Raji (cell line): ENCODE results near the gene FIGLA.

Source experiments
- POLR2A ChIP-seq: IDR thresholded peaks from 2 replicates; pipeline ENCODE4 v1.6.1; 2011; ENCODE audit warnings: low read depth, low read length, control low read depth; ENCODE audit not compliant: insufficient read depth

FIGLA gene

DNA sequence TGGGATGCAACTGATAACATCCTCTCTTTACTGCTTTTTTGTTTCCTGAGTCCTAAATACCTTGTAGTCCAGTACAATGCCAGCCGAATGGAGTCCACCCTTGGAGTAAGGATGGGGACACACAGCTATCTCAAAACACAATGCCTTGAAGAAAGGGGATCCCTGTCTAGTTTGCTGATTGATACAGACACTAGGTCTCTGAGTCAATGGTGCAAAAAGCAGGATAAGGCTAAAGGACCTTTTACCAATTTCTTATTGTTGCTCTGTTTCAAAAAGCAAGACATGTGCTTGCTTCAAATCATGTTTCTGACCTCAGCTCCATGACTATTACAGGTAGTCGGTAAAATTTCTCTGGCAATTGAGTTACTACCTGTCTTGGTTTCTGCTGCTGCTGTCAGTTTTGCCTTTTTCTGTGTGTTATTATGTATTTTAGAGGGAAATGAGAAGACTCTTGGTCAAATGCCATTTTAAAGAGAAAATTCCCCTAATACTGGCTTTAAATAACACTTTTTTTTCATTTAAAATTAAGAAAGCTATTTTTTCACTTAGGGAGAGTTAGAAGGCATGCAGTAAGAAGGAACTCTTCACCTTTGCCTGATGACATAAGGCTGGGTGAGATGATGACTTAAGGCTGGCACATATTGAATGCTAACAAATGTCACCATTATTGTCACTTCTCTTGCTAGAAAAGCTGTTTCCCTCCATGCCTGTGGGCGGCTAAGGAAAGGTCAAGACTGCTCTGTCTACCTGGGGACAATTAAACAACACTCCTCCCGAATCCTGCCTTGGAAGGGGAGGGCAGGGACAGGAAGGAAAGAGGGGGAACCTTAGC is 4.9 kb upstream of the FIGLA start:
- TF ChIP-seq POLR2A: no peak

DNA sequence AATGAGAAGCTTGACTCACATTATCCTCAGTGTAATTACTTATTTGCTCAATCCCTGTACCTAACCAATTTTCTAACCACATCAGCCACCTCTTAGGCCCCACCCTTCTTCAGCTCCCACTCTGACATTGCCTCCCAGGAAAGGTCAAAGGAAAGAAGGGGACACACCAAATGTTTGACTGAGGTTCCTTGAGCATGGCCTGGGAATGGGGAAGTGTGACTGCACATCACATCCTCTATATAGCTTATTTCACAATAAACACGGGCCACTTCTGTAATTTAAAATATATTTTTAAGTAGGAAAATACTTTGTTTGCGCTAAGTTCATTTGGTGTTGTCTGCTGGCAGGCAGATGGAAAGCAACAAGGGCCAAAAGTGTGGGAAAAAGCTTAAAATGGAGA is 3.0 kb upstream of the FIGLA start:
- TF ChIP-seq POLR2A: no peak

DNA sequence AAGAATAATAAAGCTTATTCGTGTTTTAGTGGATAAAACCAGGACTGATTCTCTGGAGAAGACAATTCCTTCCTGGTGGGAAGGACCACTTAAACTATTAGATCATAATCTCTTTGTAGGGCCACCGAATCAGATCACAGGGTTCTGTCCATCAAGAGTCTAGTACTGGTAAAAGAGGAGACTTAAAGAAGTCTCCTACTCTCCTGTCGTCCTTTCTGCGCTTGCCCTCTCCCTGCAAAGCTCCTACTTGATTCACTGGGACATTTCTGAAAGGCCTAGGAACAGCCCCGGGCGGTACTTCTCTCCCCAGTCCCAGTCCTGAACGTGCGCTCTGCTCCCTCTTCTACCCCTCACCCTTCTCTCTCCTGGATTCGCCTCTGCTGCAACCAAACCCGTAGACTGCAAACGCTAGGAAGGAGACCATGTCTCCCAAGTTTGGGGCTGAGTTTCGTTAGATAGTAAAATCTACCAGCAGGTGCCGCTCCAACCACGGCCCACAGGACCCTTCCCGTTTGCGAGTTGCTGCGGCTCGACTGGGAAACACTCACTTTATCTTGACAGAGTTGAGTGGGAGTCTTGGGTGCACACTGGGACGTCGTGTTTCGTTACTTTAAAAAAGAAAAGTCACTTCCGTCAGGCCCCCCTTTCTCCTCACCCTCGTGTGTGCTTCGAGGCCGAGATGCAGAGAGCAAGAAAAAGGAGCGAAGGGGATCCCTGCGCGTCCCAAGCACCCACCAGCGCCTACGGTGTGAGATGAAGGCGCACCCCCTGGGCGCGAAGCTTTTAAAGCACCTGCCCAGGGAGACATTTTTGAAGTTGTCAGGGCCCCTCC is 923 bp downstream of the FIGLA start:
- TF ChIP-seq POLR2A: no peak

DNA sequence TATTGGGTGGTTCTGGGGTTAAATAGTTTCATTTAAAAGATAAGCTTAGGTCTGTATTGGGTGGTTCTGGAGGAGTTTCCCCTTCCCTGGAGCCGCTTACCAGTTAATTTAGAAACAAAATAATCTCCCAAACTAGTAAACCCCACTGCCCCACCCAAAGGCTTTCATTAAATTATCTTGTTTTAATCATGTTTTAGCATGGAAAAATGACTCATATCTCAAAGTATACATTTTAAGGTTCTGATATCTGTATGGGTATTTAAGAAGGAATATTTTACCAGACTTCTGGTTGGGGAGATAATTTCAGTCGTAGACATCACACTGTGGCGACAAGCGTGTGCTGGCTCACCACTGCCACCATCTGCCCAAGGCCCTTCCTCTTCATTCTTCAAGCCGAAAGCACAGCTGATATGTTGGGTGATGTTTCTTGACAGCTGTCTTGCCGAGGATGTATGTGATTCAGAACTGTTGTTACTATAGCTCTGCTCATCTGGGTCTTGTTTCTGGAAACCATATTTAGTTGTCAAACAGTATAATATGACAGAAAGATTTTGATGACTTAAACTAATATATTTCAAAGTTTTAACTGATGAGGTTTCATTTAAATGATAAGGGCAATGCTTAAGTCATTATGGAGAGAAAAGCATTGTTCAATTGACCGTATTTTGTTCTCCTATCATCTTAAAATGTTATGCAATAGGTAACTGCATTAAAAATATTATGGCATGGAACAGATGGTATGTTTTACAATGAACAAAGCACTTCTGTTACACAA is 5.1 kb downstream of the FIGLA start:
- no peak for TF ChIP-seq POLR2A

DNA sequence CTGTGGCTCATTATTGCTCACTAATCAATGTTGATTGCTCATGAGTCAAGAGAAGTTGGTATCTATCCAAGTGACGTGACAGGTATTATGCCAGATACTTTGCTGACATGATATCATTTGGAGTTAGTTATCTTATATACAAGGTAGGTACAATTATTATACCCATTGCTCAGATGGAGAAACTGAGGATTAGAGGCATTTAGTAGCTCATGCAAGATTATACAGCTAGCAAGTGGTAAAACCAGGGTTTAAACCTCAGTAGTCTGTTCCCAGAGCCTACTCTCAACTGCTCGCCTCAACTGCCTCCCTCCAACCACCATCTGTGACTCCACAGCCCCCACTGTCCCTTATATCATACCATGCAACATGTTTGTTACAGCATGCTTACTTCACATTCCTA is 6.1 kb downstream of the FIGLA start:
- TF ChIP-seq POLR2A: no peak

DNA sequence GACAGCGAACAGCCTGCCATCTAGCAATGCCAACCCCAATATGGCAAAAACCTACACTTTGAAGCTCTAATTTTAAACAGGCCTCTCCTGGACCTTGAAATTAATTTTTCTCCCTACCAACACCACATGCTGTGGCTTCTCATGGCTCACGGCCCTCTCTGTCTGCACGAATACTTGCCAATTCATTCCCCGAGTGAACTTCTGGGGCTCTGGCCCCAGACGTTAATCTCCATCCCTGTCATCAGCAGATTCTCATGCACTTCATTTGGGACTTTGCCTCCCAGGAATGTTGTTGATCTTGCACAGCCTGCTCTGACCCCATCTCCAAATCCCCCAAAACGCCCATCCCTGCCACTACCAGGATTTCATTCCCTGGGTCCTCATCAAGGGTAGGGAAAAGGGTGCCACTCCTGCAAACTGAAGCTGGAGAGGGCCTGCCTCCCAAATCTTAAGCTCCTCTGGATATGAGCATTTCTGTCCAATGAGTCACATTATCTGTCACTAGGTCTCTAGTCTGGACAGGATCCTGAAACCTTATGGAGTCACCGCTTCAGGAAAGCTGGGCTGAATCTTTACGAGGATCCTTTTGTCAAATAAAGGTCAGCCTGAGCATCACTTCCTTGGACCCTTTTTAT is 10.4 kb downstream of the FIGLA start:
- TF ChIP-seq POLR2A: no peak

DNA sequence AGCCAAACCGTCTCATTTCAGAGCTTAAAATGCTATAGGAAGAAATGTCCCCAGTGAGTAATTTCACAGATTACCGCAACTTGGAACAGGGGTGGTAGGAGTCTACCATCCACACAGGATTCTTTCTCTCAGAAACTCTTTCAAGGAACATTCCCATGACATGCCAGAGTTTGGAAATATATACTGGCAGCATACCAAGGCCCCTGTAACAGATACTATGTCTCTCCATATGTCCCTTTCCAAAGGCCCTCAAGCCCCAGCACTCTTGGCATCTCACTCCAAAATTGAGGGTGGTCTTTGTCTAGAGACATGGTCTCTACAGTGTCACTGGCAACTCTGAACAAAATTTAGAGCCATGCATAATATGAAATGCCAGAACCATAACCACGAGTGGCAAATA is 11.0 kb downstream of the FIGLA start:
- TF ChIP-seq POLR2A: no peak

DNA sequence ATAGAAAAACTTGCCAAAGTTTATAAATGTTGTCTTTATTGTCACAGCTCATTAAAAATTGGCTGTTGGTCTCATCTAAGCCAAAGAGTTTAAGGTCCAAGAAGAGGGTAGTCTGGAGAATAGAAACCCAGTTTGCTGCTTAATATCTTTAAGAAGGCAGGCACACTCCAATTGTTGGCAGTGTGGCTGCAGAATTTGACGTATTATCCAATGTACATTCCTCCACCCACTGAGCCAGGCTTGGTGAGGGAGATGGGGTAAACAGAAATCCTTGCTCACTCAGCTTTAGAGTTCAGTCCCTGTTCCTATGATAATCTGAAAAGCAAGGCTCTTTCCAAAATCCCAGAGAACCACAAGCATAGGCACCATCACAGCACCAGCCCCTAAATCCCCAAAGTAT is 11.8 kb downstream of the FIGLA start:
- no peak for TF ChIP-seq POLR2A

DNA sequence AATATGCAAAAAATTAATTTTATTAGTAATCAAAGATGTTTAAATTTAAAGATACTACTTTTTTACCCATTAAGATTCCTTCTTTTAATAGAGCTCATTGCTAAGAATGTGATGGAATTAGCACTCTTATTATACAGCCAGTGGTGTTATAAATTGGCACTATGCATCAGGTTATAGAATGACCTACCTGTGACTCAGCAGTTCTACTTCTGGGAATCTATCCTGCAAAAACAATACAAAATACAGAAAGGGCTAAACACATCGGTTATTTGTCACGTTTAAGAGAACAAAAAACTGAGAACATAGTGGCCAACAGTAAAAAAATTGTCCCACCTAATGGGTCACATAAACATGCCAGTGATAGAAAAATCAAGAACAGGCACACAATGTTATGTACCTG is 13.0 kb downstream of the FIGLA start:
- TF ChIP-seq POLR2A: no peak

DNA sequence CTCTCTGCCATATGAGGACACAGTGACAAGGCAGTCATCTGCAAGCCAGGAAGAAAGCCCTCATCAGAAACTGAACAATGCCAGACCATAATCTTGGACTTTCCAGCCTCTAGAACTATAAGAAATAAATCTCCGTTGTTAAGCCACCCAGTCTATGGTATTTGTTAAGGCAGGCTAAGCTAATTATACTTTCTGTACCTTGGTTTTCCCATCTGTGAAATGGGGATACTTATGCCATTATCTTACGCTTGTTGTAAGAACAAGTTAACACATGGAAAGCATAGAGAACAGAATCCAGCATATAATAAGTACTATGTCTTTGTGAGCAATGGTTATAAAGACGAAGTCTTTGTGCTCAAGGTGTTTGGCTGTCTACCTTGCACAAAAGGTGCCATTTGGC is 14.2 kb downstream of the FIGLA start:
- no peak for TF ChIP-seq POLR2A

DNA sequence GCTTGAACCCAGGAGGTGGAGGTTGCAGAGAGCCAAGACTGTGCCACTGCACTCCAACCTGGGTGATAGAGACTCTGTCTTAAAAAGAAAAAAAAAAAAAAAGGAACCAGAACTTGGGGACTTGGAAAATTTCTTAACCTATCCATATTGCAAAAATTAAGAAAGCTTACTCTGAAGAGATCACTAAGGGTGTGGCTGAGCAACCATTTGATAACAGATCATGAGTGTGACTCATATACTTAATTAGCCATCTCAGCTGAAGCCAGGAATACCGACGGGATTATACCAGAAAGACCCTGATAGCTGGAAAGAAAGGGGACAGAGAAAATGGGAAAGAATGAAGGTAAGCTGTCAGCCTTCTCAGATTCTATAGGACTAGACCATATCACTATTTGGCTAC is 15.3 kb downstream of the FIGLA start:
- no peak for TF ChIP-seq POLR2A

DNA sequence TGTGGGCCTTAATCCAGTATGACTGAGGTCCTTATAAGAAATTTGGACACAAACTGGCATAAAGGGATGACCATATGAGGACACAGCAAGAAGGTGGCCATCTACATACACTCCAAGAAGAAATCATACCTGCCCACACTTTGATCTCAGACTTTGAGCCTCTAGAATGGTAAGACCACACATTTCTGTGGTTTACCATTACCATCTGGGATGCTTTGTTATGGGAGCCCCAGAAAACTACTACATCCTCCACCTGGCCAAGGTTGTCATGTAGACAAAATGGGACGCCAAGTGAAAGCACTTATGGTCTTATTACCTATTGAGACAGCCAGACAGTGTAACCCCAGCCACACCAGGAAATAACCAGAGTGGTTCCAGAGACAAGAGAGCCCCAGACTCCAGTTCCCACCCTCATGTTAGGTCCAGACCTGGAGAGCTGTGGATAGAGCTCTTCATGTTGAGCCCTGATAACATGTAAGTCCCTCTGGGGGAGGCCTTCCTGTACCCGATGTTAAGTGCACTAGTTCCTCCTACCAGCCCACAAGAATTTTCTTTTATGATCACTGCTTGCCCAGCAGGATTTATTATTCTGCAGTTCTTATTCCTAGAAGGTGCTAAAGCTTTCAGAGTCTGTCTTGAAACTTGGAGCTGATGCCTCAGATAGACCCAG is 17.8 kb downstream of the FIGLA start:
- no peak for TF ChIP-seq POLR2A

DNA sequence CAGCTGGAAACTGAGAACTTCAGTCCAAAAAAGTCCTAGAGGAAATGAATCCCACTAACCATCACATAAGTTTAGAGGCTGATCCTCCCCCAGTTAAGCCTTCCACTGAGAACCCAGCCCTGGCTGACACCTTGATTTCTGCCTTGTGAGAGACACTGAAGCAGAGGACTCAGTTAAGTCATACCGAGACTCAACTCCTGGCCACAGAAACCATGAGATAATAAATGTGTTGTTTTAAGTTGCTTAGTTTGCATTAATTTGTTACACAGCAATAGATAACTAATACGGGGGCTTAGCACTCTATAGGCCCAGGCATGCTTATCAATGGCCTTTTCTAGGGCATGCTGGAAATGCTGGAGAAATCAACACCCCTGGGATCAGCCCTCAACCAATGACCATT is 19.0 kb downstream of the FIGLA start:
- no peak for TF ChIP-seq POLR2A

DNA sequence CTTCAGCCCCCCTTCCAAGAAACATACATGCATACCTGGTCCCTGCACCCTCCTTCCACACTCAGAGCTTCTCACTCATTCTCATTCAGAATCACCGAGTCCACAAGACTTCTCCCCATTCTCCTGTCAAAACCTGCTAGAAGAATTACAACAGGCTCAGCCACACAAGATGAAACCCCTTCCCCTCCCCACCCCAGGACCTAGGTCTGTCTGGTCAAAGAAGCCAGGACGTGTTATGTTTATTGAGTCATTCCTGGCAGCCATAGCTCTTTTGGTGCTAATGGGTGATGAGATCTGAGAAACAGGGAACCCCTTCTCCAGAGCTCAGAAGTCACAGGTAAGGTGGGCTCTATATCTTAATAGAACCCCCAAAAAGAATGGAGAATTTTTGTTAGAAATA is 21.0 kb downstream of the FIGLA start:
- no peak for TF ChIP-seq POLR2A
